ENCODE results near the gene AKR7A2. TPM values are rescaled to one million over a fixed set of nuclear protein-coding genes. Genes with fewer than 3 reads are reported as not detected.

AKR7A2 gene
- polyA plus RNA-seq, 1 donor (not counting 4 experiments of a cell fraction or from before 2014, with no cell fraction given): 21.4 TPM

- dilution Hi-C loops (cut with MboI; ENCODE audit: extremely low pct_ligation_motif_present, low sequenced_read_pairs): no loop called here
- Histone ChIP-seq H4K20me1 (ENCODE audit: control insufficient read depth, extremely low read depth, insufficient read depth, low read length) (no peaks in the 10 kb centered on the region), H3K9ac (ENCODE audit: control insufficient read depth, extremely low read depth, insufficient read depth, low read length) (no peak overlapping the region), H3K4me3 (ENCODE audit: control insufficient read depth in 2 of 3, extremely low read depth in 1 of 3, insufficient read depth in 2 of 3, low read depth in 1 of 3, low read length in 3 of 3) (no peak overlapping the region), H3K36me3 (ENCODE audit: control insufficient read depth in 2 of 2, extremely low read depth in 1 of 2, insufficient read depth in 2 of 2, low read length in 2 of 2) (peaks cover 21 to 22% of the 10 kb centered on the region in 2 experiments), H3K9me1 (ENCODE audit: control insufficient read depth, extremely low read depth, insufficient read depth, low read length) (no peaks in the 10 kb centered on the region), H3K27me3 (ENCODE audit: control insufficient read depth, extremely low read depth, insufficient read depth, low read length) (no peaks in the 10 kb centered on the region), H3K9me3 (ENCODE audit: control insufficient read depth, low read depth, low read length) (no peaks in the 10 kb centered on the region), H3K4me2 (ENCODE audit: control insufficient read depth, extremely low read depth, insufficient read depth, low read depth, low read length) (no peak overlapping the region), H3K27ac (ENCODE audit: control insufficient read depth, insufficient read depth, low read length) (no peak overlapping the region), H2AFZ (ENCODE audit: control insufficient read depth, low read length) (no peak overlapping the region), H3K79me2 (ENCODE audit: control insufficient read depth, insufficient read depth, low read length) (no peaks in the 10 kb centered on the region), H3K4me1 (ENCODE audit: control insufficient read depth, extremely low read depth, insufficient read depth, low read length) (no peaks in the 10 kb centered on the region)
- FAIRE-seq (no peak), DNase-seq (ENCODE audit: low read depth, low spot score) (no peak)
- TF ChIP-seq EZH2 (IDR thresholded peaks at IDR 0.05; ENCODE audit: low read length) (no peak), CTCF (optimal IDR thresholded peaks at IDR 0.05 in 1 of 3, IDR thresholded peaks at IDR 0.05 in 1 of 3, conservative IDR thresholded peaks at IDR 0.05 in 1 of 3; ENCODE audit: extremely low read depth in 1 of 3, insufficient read depth in 2 of 3, low read length in 3 of 3) (no peak)
Measured at GRCh38 chr1:19262744-19263143, 49.2 kb downstream of the AKR7A2 start.

- no peak overlapping the region for H2AFZ ChIP-seq (ENCODE audit: control insufficient read depth, low read length)
Measured at GRCh38 chr1:19262047-19262446, 49.9 kb downstream of the AKR7A2 start.

More at GRCh38 chr1:19262047-19262446, 49.9 kb downstream of the AKR7A2 start:
- Histone ChIP-seq H3K27ac (ENCODE audit: control insufficient read depth, insufficient read depth, low read length) (no peak overlapping the region), H3K9me1 (ENCODE audit: control insufficient read depth, extremely low read depth, insufficient read depth, low read length) (no peaks in the 10 kb centered on the region), H3K36me3 (ENCODE audit: control insufficient read depth in 2 of 2, extremely low read depth in 1 of 2, insufficient read depth in 2 of 2, low read length in 2 of 2) (peaks cover 28% of the 10 kb centered on the region in 2 experiments), H3K9ac (ENCODE audit: control insufficient read depth, extremely low read depth, insufficient read depth, low read length) (no peak overlapping the region), H3K4me2 (ENCODE audit: control insufficient read depth, extremely low read depth, insufficient read depth, low read depth, low read length) (no peak overlapping the region), H3K4me3 (ENCODE audit: control insufficient read depth in 2 of 3, extremely low read depth in 1 of 3, insufficient read depth in 2 of 3, low read depth in 1 of 3, low read length in 3 of 3) (no peak overlapping the region), H3K79me2 (ENCODE audit: control insufficient read depth, insufficient read depth, low read length) (no peaks in the 10 kb centered on the region), H3K4me1 (ENCODE audit: control insufficient read depth, extremely low read depth, insufficient read depth, low read length) (no peaks in the 10 kb centered on the region), H3K27me3 (ENCODE audit: control insufficient read depth, extremely low read depth, insufficient read depth, low read length) (no peaks in the 10 kb centered on the region), H3K9me3 (ENCODE audit: control insufficient read depth, low read depth, low read length) (no peaks in the 10 kb centered on the region), H4K20me1 (ENCODE audit: control insufficient read depth, extremely low read depth, insufficient read depth, low read length) (no peaks in the 10 kb centered on the region)
- FAIRE-seq (no peak), DNase-seq (ENCODE audit: low read depth, low spot score) (no peak)
- TF ChIP-seq CTCF (optimal IDR thresholded peaks at IDR 0.05 in 1 of 3, IDR thresholded peaks at IDR 0.05 in 1 of 3, conservative IDR thresholded peaks at IDR 0.05 in 1 of 3; ENCODE audit: extremely low read depth in 1 of 3, insufficient read depth in 2 of 3, low read length in 3 of 3): no peak
- TF ChIP-seq EZH2 (IDR thresholded peaks at IDR 0.05; ENCODE audit: low read length): no peak
- dilution Hi-C loops (cut with MboI; ENCODE audit: extremely low pct_ligation_motif_present, low sequenced_read_pairs): no loop called here
